Ovary (tissue), 3 donors: ENCODE measurements around the gene ARGLU1.

Source experiments
- EP300 ChIP-seq: sonication (generic); formaldehyde crosslinking; IDR thresholded peaks from one replicate; pipeline ENCODE4 v1.6.1; 2017; ENCODE audit warnings: antibody characterized with exemption
- POLR2A ChIP-seq: fragments of 450-650 bp; IDR thresholded peaks from one replicate; pipeline ENCODE4 v1.6.1; 2017; ENCODE audit warnings: antibody characterized with exemption, mild to moderate bottlenecking, moderate library complexity
- TF ChIP-seq, protein P1 (sequence below), 3 donors: fragments of 450-650 bp in 2 of 3; fragments of 200-600 bp in 1 of 3; IDR thresholded peaks; one replicate each; pipeline versions ENCODE4 v1.5.1 to v1.8.0; 2016 to 2022; ENCODE audit warnings: antibody characterized with exemption in 3 of 3, mild to moderate bottlenecking in 1 of 3
- donor health status: DM: no; HTN: no; CAD: no.

GRCh38 chr13:106612688-106613087, 44.8 kb upstream of the ARGLU1 start:
- TF ChIP-seq, protein P1, sequence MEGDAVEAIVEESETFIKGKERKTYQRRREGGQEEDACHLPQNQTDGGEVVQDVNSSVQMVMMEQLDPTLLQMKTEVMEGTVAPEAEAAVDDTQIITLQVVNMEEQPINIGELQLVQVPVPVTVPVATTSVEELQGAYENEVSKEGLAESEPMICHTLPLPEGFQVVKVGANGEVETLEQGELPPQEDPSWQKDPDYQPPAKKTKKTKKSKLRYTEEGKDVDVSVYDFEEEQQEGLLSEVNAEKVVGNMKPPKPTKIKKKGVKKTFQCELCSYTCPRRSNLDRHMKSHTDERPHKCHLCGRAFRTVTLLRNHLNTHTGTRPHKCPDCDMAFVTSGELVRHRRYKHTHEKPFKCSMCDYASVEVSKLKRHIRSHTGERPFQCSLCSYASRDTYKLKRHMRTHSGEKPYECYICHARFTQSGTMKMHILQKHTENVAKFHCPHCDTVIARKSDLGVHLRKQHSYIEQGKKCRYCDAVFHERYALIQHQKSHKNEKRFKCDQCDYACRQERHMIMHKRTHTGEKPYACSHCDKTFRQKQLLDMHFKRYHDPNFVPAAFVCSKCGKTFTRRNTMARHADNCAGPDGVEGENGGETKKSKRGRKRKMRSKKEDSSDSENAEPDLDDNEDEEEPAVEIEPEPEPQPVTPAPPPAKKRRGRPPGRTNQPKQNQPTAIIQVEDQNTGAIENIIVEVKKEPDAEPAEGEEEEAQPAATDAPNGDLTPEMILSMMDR (IDR thresholded peaks at IDR 0.05), result no peak
- TF ChIP-seq POLR2A (no peak), EP300 (no peak)
